GM12873 (cell line): ENCODE measurements around the gene MAFB.

ENCODE experiments used
- CTCF ChIP-seq: IDR thresholded peaks from 2 replicates; pipeline ENCODE4 v1.5.1; 2012; ENCODE audit warnings: low read depth, mild to moderate bottlenecking, moderate library complexity, low read length, control low read depth; ENCODE audit not compliant: insufficient read depth; ENCODE audit errors: missing control alignments

Gene MAFB

GRCh38 chr20:40689100-40689942 is at the start of gene MAFB:
Gene MAFB (minus strand): TSS chr20:40689236. CDS start chr20:40688850, 386 bp downstream.
- TF ChIP-seq CTCF = no peak

GRCh38 chr20:40728996-40729395 is 40.0 kb upstream of the MAFB start:
- no peak for TF ChIP-seq CTCF

GRCh38 chr20:40728470-40728869 is 39.4 kb upstream of the MAFB start:
- TF ChIP-seq CTCF = peak; percentile 34

GRCh38 chr20:40727960-40728359 is 38.9 kb upstream of the MAFB start:
- no peak for TF ChIP-seq CTCF

GRCh38 chr20:40726776-40727175 is 37.7 kb upstream of the MAFB start:
- TF ChIP-seq CTCF = no peak

GRCh38 chr20:40724566-40724965 is 35.5 kb upstream of the MAFB start:
- TF ChIP-seq CTCF = no peak

GRCh38 chr20:40720826-40721225 is 31.8 kb upstream of the MAFB start:
- TF ChIP-seq CTCF = no peak
